HEK293 (cell line): ENCODE results near the gene RAVER2.

Experiments
- CTCF ChIA-PET: fragments of 350-600 bp; formaldehyde crosslinking; extraction: SDS; loops from one replicate; lab custom pipeline; 2021; ENCODE audit warnings: antibody characterized with exemption; lab: Yijun Ruan, JAX
- POLR2A ChIA-PET: fragments of 300-600 bp; formaldehyde crosslinking; extraction: SDS; loops from one replicate; lab custom pipeline; 2020; ENCODE audit warnings: antibody characterized with exemption, inconsistent platforms; lab: Yijun Ruan, JAX
- H3K27ac ChIP-seq: fragments of 200-500 bp; sonication (Bioruptor generic); 2 replicates; pipeline ENCODE4 v1.5.1; 2014; ENCODE audit warnings: low read depth, low read length, control low read depth, inconsistent platforms; ENCODE audit errors: extremely low read depth
- H3K36me3 ChIP-seq, 2 experiments: fragments of 200-500 bp in 1 of 2; sonication (Bioruptor generic) in 1 of 2; 1 replicate in 1 of 2; 2 replicates in 1 of 2; pipeline ENCODE4 v1.5.1; 2014 to 2017; ENCODE audit warnings: inconsistent platforms in 2 of 2, low read length in 2 of 2; ENCODE audit not compliant: control insufficient read depth in 2 of 2, insufficient read depth in 1 of 2
- H3K4me1 ChIP-seq: fragments of 200-500 bp; sonication (Bioruptor generic); 2 replicates; pipeline ENCODE4 v1.5.1; 2014; ENCODE audit warnings: mild to moderate bottlenecking, low read length, inconsistent platforms; ENCODE audit not compliant: control insufficient read depth, insufficient read depth
- H3K4me3 ChIP-seq: 2 replicates; pipeline ENCODE4 v1.5.1; 2011; ENCODE audit warnings: low read depth, mild to moderate bottlenecking, control low read depth, low read length, moderate library complexity
- H3K9me3 ChIP-seq: fragments of 200-500 bp; sonication (Bioruptor generic); 2 replicates; pipeline ENCODE4 v1.5.1; 2014; ENCODE audit warnings: low read depth, low read length, inconsistent platforms; ENCODE audit not compliant: control insufficient read depth, insufficient read depth
- IKZF3 ChIP-seq: fragments of 450-650 bp; IDR thresholded peaks from 2 replicates; pipeline ENCODE4 v1.5.0; 2018; ENCODE audit warnings: missing biosample characterization, mild to moderate bottlenecking, missing genetic modification characterization, moderate library complexity
- MEIS1 ChIP-seq: sonication (generic); formaldehyde crosslinking; IDR thresholded peaks from 2 replicates; pipeline ENCODE4 v1.8.1; 2022; ENCODE audit warnings: missing genetic modification reagents, mild to moderate bottlenecking, borderline replicate concordance
- OVOL3 ChIP-seq: fragments of 450-650 bp; formaldehyde crosslinking; IDR thresholded peaks from 2 replicates; pipeline ENCODE4 v1.5.1; 2016; ENCODE audit warnings: missing biosample characterization, missing genetic modification characterization
- SETDB1 ChIP-seq: IDR thresholded peaks from one replicate; pipeline ENCODE4 v1.6.1; 2017; ENCODE audit warnings: mild to moderate bottlenecking, low read length, moderate library complexity, mixed read lengths; ENCODE audit not compliant: insufficient read length
- TCF7L2 ChIP-seq: IDR thresholded peaks from 2 replicates; pipeline ENCODE4 v1.6.1; 2011; ENCODE audit warnings: low read depth, mild to moderate bottlenecking, inconsistent platforms, low read length, moderate library complexity, borderline replicate concordance
- ZBTB10 ChIP-seq: fragments of 450-650 bp; formaldehyde crosslinking; IDR thresholded peaks from 2 replicates; pipeline ENCODE4 v1.5.1; 2016; ENCODE audit warnings: missing biosample characterization, missing genetic modification characterization
- ZBTB48 ChIP-seq: fragments of 450-650 bp; formaldehyde crosslinking; IDR thresholded peaks from 2 replicates; pipeline ENCODE4 v1.5.1; 2016; ENCODE audit warnings: missing biosample characterization, missing genetic modification characterization
- ZNF133 ChIP-seq: fragments of 450-650 bp; formaldehyde crosslinking; IDR thresholded peaks from 2 replicates; pipeline ENCODE4 v1.5.1; 2016; ENCODE audit warnings: missing biosample characterization, missing genetic modification characterization
- ZNF146 ChIP-seq: fragments of 450-650 bp; formaldehyde crosslinking; IDR thresholded peaks from 2 replicates; pipeline ENCODE4 v1.5.1; 2016; ENCODE audit warnings: missing biosample characterization, missing genetic modification characterization
- ZNF24 ChIP-seq: fragments of 450-650 bp; formaldehyde crosslinking; IDR thresholded peaks from 2 replicates; pipeline ENCODE4 v1.5.1; 2016; ENCODE audit warnings: missing biosample characterization, missing genetic modification characterization
- ZNF292 ChIP-seq: fragments of 450-650 bp; formaldehyde crosslinking; IDR thresholded peaks from 2 replicates; pipeline ENCODE4 v1.5.1; 2016; ENCODE audit warnings: low read depth, missing biosample characterization, missing genetic modification characterization, borderline replicate concordance
- ZNF311 ChIP-seq: fragments of 450-650 bp; formaldehyde crosslinking; IDR thresholded peaks from 2 replicates; pipeline ENCODE4 v1.5.1; 2017; ENCODE audit warnings: missing biosample characterization, missing genetic modification characterization, borderline replicate concordance
- ZNF335 ChIP-seq: fragments of 450-650 bp; formaldehyde crosslinking; conservative IDR thresholded peaks from 2 replicates; pipeline ENCODE4 v1.5.1; 2016; ENCODE audit warnings: missing biosample characterization, missing genetic modification characterization
- ZNF433 ChIP-seq: fragments of 450-650 bp; formaldehyde crosslinking; IDR thresholded peaks from 2 replicates; pipeline ENCODE4 v1.5.1; 2016; ENCODE audit warnings: missing biosample characterization, missing genetic modification characterization, low read depth
- ZNF544 ChIP-seq: fragments of 450-650 bp; formaldehyde crosslinking; IDR thresholded peaks from 2 replicates; pipeline ENCODE4 v1.5.0; 2017; ENCODE audit warnings: missing biosample characterization, missing genetic modification characterization
- ZNF555 ChIP-seq: fragments of 450-650 bp; formaldehyde crosslinking; conservative IDR thresholded peaks from 2 replicates; pipeline ENCODE4 v1.5.1; 2017; ENCODE audit warnings: missing biosample characterization, mild to moderate bottlenecking, missing genetic modification characterization, inconsistent platforms
- ZNF580 ChIP-seq: fragments of 450-650 bp; formaldehyde crosslinking; IDR thresholded peaks from 2 replicates; pipeline ENCODE4 v1.5.1; 2016; ENCODE audit warnings: missing biosample characterization, missing genetic modification characterization
- ZNF626 ChIP-seq: fragments of 450-650 bp; sonication (Bioruptor Pico); formaldehyde crosslinking; IDR thresholded peaks from 2 replicates; pipeline ENCODE4 v1.5.1; 2018; ENCODE audit warnings: missing biosample characterization, missing genetic modification characterization, inconsistent platforms
- ZNF654 ChIP-seq: fragments of 450-650 bp; formaldehyde crosslinking; IDR thresholded peaks from 2 replicates; pipeline ENCODE4 v1.5.1; 2016; ENCODE audit warnings: low read depth, missing biosample characterization, missing genetic modification characterization
- ZNF664 ChIP-seq: fragments of 450-650 bp; formaldehyde crosslinking; IDR thresholded peaks from 2 replicates; pipeline ENCODE4 v1.5.1; 2016; ENCODE audit warnings: missing biosample characterization, missing genetic modification characterization
- ZSCAN23 ChIP-seq: fragments of 450-650 bp; formaldehyde crosslinking; IDR thresholded peaks from 2 replicates; pipeline ENCODE4 v1.5.1; 2016; ENCODE audit warnings: missing biosample characterization, missing genetic modification characterization
- TF ChIP-seq, protein P1 (sequence below): fragments of 450-650 bp; formaldehyde crosslinking; IDR thresholded peaks from 2 replicates; pipeline ENCODE4 v1.5.1; 2016; ENCODE audit warnings: missing biosample characterization, missing genetic modification characterization
- TF ChIP-seq, protein P2 (sequence below): fragments of 450-650 bp; formaldehyde crosslinking; IDR thresholded peaks from 2 replicates; pipeline ENCODE4 v1.5.1; 2016; ENCODE audit warnings: missing biosample characterization, missing genetic modification characterization
- TF ChIP-seq, protein P3 (sequence below): fragments of 450-650 bp; formaldehyde crosslinking; conservative IDR thresholded peaks from 2 replicates; pipeline ENCODE4 v1.5.1; 2016; ENCODE audit warnings: low read depth, missing biosample characterization, missing genetic modification characterization

RAVER2 gene

DNA sequence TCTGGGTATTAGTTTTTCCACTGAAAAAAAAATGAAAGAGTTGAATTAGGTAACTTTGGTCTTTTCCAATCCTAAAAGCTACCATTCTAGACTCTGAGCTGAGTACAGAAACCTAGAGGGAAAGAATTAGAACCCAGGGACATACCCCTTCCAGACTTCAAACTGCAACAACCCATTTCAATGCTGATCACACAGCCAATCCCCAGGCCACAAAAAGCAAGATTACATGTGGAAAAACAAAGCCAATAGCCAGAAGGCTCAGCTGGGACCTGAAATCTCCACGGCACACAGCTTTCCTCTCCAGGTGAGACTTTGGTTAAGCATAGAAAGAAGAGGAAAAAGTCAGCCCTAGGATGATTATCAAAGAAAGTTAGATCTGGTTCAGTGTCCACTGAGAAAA lies 132.7 kb downstream of the RAVER2 start:
- ChIA-PET POLR2A (interaction anchor here (1.3 kb wide), 1 partner anchor 20 kb away, joined by 3 read pairs; no protein-coding TSS in a partner anchor), CTCF (interaction anchor here (0.6 kb wide), 2 partner anchors 182 to 786 kb away, joined by 3 read pairs; no protein-coding TSS in a partner anchor)
- Histone ChIP-seq H3K4me1 (no peaks in the 10 kb centered on the region), H3K9me3 (no peaks in the 10 kb centered on the region), H3K27ac (no peak overlapping the region), H3K36me3 (peaks cover 0 to 55% of the 10 kb centered on the region in 2 experiments; a peak in 2 of 3 replicates), H3K4me3 (no peak overlapping the region)
- TF ChIP-seq TCF7L2, result no peak
- no peak for TF ChIP-seq ZNF626
- TF ChIP-seq ZBTB10, result no peak
- TF ChIP-seq, protein P1, sequence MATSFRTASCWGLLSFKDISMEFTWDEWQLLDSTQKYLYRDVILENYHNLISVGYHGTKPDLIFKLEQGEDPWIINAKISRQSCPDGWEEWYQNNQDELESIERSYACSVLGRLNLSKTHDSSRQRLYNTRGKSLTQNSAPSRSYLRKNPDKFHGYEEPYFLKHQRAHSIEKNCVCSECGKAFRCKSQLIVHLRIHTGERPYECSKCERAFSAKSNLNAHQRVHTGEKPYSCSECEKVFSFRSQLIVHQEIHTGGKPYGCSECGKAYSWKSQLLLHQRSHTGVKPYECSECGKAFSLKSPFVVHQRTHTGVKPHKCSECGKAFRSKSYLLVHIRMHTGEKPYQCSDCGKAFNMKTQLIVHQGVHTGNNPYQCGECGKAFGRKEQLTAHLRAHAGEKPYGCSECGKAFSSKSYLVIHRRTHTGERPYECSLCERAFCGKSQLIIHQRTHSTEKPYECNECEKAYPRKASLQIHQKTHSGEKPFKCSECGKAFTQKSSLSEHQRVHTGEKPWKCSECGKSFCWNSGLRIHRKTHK (tag by site-specific recombination), result no peak
- TF ChIP-seq ZNF654, result no peak
- TF ChIP-seq ZNF24, result no peak

DNA sequence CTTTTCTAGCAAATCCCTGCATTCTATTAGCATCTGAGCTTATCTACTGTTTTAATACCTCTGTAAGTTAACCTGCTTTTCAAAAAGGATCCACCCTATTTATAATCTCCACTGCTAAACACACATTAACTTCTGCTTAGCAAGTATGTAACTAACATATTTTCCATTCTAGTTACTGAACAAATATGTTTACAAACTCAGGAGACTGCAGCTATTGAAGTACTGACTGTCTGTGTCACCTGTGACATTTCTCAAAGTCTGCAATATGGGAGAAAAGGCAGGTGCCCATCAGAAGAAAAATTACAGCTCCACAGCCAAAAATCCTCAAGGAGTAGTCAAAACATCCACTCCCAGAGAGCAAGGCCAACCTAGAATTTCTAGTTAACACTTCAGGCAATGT lies 133.2 kb downstream of the RAVER2 start:
- H3K9me3 ChIP-seq, result no peaks in the 10 kb centered on the region
- no peaks in the 10 kb centered on the region for H3K4me1 ChIP-seq
- POLR2A ChIA-PET, result interaction anchor here (1.3 kb wide), 1 partner anchor 20 kb away, joined by 3 read pairs; no protein-coding TSS in a partner anchor
- H3K27ac ChIP-seq, result no peak overlapping the region
- no peak for TF ChIP-seq SETDB1
- no peak for TF ChIP-seq ZNF433
- TF ChIP-seq ZNF133 (tag by site-specific recombination), result no peak
- TF ChIP-seq MEIS1 (CRISPR knock-in tag), result no peak
- no peak for TF ChIP-seq ZNF664 (tag by site-specific recombination)
- TF ChIP-seq, protein P2, sequence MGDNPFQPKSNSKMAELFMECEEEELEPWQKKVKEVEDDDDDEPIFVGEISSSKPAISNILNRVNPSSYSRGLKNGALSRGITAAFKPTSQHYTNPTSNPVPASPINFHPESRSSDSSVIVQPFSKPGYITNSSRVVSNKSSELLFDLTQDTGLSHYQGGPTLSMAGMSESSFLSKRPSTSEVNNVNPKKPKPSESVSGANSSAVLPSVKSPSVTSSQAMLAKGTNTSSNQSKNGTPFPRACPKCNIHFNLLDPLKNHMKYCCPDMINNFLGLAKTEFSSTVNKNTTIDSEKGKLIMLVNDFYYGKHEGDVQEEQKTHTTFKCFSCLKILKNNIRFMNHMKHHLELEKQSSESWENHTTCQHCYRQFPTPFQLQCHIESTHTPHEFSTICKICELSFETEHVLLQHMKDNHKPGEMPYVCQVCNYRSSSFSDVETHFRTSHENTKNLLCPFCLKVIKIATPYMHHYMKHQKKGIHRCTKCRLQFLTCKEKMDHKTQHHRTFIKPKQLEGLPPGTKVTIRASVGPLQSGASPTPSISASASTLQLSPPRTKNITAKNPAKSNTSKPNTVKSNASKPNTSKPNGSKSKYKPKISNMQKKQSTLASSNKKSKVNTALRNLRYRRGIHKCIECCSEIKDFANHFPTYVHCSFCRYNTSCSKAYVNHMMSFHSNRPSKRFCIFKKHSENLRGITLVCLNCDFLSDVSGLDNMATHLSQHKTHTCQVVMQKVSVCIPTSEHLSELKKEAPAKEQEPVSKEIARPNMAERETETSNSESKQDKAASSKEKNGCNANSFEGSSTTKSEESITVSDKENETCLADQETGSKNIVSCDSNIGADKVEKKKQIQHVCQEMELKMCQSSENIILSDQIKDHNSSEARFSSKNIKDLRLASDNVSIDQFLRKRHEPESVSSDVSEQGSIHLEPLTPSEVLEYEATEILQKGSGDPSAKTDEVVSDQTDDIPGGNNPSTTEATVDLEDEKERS (tag by site-specific recombination), result no peak
- TF ChIP-seq IKZF3 (tag by site-specific recombination), result no peak
- no peak for TF ChIP-seq ZSCAN23
- TF ChIP-seq ZNF544, result no peak
- no peak for TF ChIP-seq ZNF311
- no peak for TF ChIP-seq ZNF335 (tag by site-specific recombination)
- TF ChIP-seq TCF7L2, result no peak
- no peak for TF ChIP-seq OVOL3 (tag by site-specific recombination)
- TF ChIP-seq ZNF292 (tag by site-specific recombination), result no peak
- TF ChIP-seq ZNF146 (tag by site-specific recombination), result no peak
- no peak for TF ChIP-seq ZNF555 (tag by site-specific recombination)
- TF ChIP-seq, protein P3, sequence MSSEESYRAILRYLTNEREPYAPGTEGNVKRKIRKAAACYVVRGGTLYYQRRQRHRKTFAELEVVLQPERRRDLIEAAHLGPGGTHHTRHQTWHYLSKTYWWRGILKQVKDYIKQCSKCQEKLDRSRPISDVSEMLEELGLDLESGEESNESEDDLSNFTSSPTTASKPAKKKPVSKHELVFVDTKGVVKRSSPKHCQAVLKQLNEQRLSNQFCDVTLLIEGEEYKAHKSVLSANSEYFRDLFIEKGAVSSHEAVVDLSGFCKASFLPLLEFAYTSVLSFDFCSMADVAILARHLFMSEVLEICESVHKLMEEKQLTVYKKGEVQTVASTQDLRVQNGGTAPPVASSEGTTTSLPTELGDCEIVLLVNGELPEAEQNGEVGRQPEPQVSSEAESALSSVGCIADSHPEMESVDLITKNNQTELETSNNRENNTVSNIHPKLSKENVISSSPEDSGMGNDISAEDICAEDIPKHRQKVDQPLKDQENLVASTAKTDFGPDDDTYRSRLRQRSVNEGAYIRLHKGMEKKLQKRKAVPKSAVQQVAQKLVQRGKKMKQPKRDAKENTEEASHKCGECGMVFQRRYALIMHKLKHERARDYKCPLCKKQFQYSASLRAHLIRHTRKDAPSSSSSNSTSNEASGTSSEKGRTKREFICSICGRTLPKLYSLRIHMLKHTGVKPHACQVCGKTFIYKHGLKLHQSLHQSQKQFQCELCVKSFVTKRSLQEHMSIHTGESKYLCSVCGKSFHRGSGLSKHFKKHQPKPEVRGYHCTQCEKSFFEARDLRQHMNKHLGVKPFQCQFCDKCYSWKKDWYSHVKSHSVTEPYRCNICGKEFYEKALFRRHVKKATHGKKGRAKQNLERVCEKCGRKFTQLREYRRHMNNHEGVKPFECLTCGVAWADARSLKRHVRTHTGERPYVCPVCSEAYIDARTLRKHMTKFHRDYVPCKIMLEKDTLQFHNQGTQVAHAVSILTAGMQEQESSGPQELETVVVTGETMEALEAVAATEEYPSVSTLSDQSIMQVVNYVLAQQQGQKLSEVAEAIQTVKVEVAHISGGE (tag by site-specific recombination), result no peak
- TF ChIP-seq ZBTB48, result no peak
- no peak for TF ChIP-seq ZNF580 (tag by site-specific recombination)
- TF ChIP-seq, all 188 proteins: peak for 0
- H3K4me3 ChIP-seq, result no peak overlapping the region
- H3K36me3 ChIP-seq, result peaks cover 0 to 56% of the 10 kb centered on the region in 2 experiments; a peak in 2 of 3 replicates
- CTCF ChIA-PET, result interaction anchor here (0.6 kb wide), 2 partner anchors 182 to 786 kb away, joined by 3 read pairs; no protein-coding TSS in a partner anchor
